Measurements from ENCODE around the gene SERPINH1. TPM values are rescaled to one million over a fixed set of nuclear protein-coding genes. Genes with fewer than 3 reads are reported as not detected.

Gene SERPINH1
- total RNA-seq, 1 donor from 2014 or later, result 875 TPM

DNA sequence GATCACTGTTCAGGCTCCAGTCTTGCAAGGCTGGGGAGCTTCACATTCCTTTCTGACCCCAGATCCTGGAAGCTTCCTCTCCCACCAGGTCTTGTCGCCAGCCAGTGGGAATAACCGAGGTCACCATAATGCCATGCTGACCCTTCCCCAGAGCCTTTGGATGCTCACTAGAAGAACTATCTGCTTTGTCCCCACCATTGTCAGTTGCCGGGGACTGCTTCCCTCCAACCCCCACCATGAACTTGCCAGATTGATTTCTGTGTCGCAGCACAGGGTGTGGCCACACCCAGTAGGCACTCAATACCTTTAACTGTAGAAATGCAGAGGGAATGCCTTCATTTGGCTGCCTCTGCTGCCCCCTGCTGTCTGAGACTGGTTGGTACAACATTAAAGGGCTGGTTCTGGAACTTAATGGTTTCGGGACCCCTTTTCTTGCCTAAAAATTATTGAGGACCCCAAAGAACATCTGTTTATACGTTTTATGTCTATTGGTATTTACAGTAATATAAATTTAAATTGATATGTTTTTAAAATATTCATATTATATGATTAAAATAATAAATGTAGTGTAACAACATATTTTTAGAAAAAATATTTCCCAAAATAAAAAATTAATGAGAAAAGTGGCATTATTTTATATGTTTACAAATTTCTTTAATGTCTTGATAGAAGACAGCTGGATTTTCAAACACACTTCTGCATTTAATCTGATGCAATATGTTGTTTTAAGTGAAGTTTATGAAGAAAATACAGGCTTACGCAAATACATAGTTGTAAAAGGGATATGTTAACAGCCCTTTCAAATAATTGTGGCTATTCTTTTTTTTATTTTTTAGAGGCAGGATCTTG, 29.6 kb upstream of the SERPINH1 start:
- DNase-seq (ENCODE audit: extremely low read depth, low read depth, low spot score), result no peak

DNA sequence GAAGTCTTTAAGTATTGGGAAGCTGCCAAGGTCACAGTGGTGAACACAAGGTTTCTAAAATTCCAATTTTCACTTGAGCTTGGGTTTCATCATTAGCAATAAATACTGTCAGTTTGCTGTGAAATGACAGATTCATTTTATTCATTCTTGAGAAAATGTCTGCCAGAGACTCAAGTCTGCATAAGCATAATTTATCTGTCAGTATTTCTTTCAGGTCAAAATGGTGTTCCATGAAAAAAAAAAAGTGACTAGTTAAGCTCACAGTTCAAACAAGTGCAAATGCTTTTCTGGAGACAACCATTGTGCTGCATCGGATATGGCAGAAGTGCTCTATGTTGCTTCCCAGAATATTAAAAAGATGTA, 28.2 kb upstream of the SERPINH1 start:
- DNase-seq (ENCODE audit: extremely low read depth, low read depth, low spot score), result no peak

DNA sequence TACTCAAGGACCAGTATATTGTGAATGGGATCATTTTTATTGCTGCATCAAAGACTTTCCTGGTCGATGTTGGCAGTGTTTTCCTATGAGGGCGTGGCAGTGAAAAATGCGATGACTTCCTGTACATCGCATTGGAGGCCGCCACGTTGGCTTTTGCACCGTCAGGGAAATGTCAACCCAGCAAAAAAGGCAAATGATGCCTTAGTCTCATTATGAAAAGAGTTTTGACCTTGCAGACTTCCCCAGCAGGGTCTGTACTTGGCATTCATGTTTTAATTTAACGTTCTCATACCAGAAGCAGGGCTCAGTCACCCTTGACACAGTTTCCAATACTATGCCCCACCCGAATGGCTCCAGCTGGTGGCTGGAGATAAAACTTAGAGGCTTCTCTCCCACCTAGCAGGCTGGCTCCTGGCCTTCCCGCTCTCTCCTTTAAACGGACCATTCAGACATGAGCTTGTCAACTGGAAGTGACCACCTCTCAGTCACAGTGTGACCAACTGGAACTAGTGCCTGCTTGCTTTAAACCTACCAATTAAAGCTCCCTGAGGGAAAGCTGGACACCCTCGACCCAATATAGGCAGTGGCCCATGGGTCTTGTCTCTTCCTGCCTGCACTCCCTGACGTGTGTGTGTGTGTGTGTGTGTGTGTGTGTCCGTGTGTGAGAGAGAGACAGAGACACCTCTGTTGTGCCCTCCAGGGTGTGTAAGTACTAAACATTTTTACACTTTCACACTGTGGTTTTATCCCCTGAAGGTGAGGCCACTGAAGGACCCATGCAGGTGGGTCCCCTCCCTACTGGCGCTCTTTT, 27.6 kb upstream of the SERPINH1 start:
- DNase-seq (ENCODE audit: extremely low read depth, low read depth, low spot score), result no peak

DNA sequence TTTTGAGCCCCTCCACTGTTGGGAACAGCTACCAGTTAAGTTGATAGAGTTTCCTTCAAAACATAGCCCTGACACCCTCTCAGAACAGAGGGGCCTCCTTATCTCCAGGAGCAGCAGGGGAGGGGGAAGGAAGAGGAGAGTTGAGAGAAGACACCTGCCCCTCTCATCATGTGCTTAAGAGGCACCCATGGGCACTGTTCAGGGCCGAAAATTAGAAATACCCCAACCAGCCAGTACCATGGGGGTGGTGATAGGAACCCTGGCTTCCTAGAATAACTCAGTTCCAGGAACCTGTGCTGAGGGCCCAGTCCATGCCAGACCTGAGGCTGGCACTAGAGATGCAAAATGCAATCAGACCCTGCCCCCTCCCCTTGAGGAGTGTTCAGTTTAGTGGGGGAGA, 27.0 kb upstream of the SERPINH1 start:
- DNase-seq (ENCODE audit: extremely low read depth, low read depth, low spot score), result no peak

DNA sequence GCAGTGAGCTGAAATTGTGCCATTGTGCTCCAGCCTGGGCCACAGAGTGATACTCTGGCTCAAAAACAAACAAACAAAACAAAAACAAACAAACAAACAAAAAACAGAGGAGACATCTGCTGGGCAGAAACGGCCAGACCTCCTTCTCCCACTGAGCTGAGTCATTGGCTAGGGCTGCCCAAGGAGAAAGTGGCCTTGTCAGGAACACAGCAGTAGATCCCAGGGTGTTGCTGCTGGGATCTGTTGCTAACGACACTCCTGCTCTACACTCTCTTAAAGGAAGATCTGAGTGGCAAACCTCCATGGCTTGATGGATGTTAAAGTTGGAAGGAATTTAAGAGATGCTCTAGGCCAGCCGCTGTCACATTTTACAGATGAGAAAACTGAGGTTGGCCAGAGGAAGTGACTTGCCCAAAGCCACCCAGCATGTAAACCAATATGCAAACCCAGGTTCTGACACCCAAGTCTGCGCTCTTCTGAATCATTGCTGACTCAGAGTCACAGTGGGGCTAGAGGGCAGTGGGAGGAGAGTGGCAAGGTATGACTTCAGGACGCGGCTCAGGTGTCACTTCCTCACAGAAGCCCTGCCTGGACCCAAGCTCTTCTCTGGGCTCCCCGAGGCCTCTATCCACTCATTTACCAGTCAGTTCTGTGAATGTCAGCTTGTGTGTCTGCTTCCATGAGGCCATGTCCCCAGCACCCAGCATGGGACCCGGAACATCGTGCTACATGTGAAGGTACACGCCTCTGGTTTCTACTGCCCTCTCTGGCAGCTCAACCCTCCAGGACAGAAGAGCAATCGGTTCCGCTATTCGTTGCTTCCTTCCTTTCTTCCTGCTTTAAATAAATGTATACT, 25.0 kb upstream of the SERPINH1 start:
- no peak for DNase-seq (ENCODE audit: extremely low read depth, low read depth, low spot score)

DNA sequence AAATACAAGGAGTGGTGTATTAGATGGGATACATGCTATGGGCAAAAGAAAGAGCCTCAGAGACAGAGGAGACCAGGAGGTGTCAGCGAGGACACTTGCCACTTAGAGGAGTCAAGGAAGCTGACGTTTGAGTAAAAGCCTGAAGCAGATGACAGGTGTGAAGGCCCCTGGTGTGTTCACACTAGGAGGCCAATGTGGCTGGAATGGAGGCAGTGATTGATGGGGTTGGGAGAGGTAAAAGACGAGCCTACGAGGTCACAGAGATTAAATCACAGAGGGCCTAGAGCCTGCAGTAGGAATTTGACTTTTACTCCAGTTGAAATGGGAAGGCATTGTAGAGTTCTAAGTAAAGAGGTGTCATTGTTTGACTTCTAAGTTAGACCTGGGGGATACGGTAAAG, 24.3 kb upstream of the SERPINH1 start:
- no peak for DNase-seq (ENCODE audit: extremely low read depth, low read depth, low spot score)

DNA sequence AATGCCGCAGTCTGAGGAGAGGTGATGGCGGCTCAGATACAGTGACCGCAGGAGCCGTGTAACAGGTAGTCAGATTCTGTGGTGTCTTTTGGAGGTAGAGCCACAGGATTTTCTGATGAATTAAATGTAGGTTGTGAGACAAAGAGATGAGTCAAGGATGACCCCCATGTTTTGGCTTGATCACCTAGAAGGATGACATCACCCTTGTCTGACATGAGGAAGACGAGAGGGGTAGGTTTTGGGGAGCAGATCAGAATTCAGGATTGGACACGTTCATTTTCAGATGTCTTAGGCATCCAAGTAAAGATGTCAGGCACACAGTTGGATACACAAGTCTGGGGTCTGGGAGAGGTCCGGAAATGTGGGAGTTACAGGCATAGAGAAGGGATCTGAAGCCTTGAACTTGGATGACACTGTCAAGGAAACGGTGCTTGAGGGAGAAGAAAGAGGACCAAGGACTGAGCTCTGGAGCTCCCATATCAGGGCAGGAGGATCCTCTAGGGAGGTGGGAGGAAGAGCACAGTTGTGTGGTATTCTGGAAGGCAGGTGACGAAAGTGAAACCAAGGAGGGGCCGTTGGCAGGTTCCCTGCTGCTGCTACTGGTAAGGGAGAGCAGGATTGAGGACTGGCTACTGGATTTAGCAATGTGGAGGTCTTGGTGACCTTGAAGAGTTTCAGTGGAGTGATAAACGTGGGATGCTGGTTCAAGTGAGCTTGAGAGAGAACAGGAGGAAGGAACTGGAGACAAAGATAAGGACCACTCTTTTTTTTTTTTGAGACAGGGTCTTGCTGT, 23.7 kb upstream of the SERPINH1 start:
- no peak for DNase-seq (ENCODE audit: extremely low read depth, low read depth, low spot score)

DNA sequence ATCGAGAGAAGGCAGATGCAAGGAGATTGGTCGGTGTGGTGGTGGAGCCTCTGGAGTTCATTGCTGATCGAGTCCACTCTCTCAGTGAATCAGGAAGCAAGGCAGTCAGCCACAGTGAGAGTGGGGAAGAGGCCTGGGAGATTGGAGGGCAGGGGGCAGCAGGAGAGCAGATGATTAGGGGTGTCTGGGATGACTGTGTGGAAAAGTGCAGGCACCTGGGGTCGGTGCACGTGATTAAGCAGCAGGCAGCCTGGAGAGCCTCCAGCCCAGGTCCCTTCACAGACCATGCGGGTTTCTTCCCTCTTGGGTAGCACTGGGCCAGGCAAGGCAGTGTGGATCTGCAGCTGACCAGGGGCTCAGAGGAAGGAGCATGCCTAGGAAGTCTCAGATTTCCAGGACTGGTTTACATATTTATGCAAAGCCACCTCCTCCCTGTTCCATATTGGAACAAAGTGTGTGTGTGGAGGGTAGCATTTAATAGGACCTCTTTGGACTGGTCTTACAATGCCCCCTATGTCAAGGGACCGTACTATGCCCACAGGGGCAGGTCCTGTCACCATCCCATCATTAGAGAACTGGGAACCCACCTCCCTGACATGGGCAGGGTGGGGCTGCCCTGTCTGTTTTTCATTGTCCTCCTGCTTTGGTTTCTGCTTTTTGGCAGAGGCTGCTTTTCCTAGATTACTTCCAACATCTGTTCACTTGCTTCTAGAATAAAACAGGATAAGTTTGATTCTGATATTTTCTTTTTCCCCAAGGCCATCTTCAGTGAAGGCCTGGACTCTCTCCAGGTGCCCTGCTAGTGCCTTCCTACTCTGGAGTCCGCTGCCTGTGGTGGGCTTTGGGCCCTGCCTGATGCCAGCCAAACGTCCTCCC, 22.4 kb upstream of the SERPINH1 start:
- DNase-seq (ENCODE audit: extremely low read depth, low read depth, low spot score), result no peak

DNA sequence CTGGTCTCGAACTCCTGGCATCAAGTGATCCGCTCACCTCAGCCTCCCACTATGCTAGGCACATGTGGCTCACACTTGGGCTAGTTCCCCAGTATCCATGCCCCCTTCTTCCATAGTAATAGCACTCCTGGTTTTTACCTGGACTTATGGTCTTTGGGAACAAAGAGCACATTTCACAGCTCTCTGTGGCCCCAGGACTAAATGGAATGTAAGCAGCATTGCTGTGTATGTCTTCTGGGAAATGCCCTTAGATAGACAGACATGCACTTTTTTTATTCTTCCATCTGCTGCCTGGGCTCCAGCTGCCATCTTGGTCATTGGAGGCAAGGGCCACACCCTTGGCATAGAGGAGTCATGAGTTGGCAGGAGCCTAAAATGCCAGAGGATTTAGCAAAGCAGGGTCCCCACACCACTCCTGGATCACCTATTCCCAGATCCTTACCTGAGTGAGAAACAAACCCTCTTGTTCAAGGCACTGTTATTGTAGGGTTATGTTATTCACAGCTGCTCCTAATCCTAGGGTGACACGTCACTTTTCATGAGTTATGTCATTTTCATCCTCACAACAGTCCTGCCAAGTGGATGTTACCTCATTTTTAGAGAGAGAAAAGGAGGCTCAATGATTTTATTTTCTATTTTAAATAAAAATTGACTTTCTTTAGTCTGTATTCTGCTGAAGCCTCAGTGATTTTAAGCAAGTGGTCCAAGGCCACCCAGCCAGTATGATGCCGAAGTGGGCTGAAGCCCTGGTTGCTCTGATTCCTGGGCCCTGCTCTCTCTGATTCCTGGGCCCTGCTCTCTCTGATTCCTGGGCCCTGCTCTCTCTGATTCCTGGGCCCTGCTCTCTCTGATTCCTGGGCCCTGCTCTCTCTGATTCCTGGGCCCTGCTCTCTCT, 20.6 kb upstream of the SERPINH1 start:
- DNase-seq (ENCODE audit: extremely low read depth, low read depth, low spot score), result no peak

DNA sequence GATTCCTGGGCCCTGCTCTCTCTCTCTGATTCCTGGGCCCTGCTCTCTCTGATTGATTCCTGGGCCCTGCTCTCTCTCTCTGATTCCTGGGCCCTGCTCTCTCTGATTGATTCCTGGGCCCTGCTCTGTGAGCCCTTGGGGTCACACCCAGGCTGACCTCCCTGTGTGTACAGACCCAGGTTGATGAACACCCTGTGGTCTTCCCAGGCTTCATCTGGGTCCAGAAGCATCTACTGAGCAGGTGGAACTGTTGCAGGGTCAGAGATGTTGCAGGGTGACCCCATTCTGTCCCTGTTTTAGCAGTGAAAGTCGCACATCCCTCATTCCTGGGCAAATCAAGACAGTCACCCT, 20.0 kb upstream of the SERPINH1 start:
- no peak for DNase-seq (ENCODE audit: extremely low read depth, low read depth, low spot score)

DNA sequence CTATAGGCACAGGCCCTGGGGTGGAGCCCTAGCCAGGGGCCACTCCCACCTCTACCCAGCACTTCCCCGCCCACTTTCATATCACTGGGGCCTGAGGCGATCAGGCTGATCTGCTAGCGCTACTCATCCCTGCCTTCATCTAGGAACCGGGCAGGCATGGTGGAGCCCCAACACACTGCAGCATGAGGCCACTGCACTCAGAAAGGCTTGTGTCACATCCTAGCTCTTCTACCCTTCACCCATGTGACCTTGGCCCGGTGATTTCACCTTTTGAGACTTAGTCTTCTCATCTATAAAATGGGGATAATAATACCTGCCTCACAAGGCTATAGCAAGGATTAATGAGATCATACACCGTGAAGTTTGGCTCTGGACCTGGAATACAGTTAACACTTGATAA, 18.2 kb upstream of the SERPINH1 start:
- no peak for DNase-seq (ENCODE audit: extremely low read depth, low read depth, low spot score)

DNA sequence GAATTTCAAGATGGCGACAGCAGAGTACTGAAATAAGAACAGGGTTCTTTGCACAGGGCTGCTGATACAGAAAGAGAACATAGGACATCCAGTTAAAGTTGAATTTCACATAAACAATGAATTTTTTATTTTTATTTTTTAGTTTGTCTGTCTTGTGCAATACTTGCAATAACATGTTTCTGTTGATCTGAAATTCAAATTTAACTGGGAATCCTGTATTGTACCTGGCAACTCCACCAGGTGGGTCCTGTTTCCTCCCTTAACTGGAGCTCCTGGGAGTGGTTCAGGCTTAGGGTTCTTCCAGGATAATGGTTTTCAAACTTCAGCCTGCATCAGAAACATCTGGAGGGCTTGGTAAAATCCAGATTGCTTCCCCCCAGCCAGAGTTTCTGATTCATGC, 14.9 kb upstream of the SERPINH1 start:
- no peak for DNase-seq (ENCODE audit: extremely low read depth, low read depth, low spot score)

DNA sequence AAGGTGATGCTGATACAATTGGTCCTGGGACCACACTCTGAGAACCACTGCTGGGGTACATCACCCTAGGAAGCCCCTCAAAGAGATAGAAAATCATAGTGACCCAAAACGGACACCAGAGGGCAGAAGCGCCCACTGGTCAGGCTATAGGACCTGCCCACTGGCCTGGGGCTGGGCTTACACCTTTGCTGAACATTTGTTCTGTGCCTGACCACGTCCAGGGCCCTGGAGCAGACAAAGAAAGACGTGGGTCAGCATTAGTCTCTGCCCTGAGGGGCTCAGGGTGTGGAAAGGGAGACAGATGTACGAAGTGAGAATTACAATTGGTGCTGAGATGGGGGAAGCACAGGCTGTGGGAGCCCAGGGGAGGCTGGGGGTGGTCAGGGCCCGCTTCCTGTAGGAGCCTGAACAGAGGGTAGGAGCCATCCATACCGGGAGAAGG, 14.4 kb upstream of the SERPINH1 start:
- no peak for DNase-seq (ENCODE audit: extremely low read depth, low read depth, low spot score)

DNA sequence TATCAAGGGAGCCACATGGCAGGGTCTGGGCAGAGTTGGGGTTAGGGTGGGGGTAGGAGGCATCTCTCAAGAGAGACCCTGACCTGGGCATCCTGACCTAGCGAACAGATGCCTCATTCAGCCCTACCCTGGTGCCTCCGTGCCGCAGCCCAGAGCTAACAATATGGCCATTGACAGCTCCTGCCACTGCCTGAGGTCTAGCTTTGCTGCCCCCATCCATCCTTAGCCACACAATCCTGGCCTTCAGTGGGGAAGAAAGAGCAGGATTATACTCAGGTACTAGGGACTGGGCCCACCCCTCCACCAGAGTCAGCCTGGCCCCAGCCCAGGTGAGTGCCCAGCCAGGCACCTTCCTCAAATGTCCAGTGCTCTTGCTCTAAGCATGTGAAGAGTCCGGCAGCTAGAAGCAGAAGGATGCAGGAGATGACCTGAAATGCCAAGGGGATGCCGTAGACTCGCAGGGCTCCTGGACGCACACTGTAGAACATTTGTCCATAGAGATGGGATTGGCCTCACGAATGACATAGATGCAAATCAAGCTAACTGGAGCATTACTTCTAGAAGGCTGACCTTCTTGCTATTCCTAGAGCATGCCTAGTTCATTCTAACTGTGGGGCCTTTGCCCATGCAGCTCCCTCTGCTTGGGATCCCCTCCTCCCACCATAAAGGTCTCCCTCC, 13.3 kb upstream of the SERPINH1 start:
- no peak for DNase-seq (ENCODE audit: extremely low read depth, low read depth, low spot score)

DNA sequence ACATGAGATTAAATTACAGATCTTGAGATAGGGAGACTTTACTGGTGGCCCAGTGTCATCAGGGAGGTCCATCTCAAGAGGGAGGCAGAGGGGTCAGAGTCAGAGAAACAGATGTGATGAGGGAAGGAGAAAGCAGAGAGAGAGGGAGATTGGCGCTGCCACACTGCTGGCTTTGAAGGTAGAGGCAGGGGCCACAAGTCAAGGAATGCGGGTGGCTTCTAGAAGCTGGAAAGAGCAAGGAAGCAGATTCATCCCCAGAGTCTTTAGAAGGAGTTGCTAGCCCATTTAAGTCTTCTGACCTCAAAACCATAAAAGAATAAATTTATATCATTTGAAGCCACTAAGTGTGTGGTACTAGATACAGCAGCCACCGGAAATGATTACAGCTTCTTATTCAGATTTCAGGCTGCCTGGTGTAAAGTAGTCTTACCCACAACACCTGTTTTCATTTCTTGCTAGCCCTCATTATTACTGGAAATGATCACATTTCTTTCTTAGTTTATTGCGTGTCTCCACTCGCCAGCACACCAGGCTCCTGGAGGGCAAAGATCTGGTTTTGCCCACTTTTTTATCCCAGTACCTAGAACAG, 12.6 kb upstream of the SERPINH1 start:
- no peak for DNase-seq (ENCODE audit: extremely low read depth, low read depth, low spot score)

DNA sequence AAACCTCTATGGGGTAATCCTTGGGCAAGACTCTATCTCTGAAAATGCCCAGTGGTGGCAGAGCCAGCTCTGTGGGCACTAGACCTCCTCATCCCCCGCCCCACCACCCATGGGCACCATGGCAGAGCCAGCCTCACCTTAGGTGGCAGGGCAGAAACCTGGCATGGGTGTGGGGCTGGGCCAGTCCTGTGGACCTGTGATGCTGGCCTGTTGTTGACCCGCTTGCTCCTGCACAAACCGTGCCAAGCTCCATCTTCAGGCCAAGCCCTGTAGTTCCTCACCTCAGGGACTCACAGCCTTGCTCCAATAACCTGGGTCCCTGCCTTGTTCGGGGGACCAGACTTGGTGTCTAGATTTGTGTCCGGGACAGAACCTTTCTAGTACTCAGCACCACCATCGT, 8.9 kb upstream of the SERPINH1 start:
- no peak for DNase-seq (ENCODE audit: extremely low read depth, low read depth, low spot score)

DNA sequence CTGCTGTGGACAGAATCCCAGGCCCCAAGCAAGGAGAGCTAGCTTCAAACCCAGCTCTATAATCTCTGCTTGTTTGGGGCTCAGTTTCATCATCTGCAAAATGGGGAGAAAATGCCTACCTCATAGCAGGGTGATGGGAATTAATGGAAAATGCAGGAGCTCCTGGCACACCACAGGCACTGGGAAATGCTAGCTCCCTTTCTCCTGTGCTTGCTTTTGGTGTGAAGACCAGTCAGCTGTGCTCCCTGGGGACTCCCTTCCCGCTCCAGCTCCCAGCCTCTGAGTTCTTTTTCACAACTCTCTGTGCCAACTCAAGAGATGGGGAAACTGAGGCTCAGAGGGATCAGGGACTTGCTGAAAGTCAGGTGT, 8.2 kb upstream of the SERPINH1 start:
- no peak for DNase-seq (ENCODE audit: extremely low read depth, low read depth, low spot score)
